ENCODE measurements around the gene ECHDC1.
"Not testable (repeated sequence)": the region's sequence is repeated elsewhere in the genome, so short reads cannot be mapped to it uniquely, and the experiment has no call there.

Gene ECHDC1

GRCh38 chr6:127342946-127343808, at the start of gene ECHDC1:
Gene ECHDC1 (minus strand): TSS chr6:127343609. CDS start chr6:127331028, 12,581 bp downstream.
- DNase-seq: no peak

- no peak for DNase-seq
These were observed 48.9 kb upstream of the ECHDC1 start for GRCh38 chr6:127392301-127392700.

GRCh38 chr6:127391094-127391953, 47.9 kb upstream of the ECHDC1 start:
- DNase-seq: no peak

- no peak for DNase-seq
These were observed 46.3 kb upstream of the ECHDC1 start for GRCh38 chr6:127389706-127390105.

GRCh38 chr6:127385668-127386430, 42.4 kb upstream of the ECHDC1 start:
- DNase-seq: no peak

GRCh38 chr6:127384848-127385247, 41.4 kb upstream of the ECHDC1 start:
- not testable (repeated sequence) for DNase-seq

- DNase-seq: no peak
These were observed 40.6 kb upstream of the ECHDC1 start for GRCh38 chr6:127383988-127384387.

GRCh38 chr6:127382413-127382812, 39.0 kb upstream of the ECHDC1 start:
- no peak for DNase-seq

GRCh38 chr6:127381384-127381783, 38.0 kb upstream of the ECHDC1 start:
- no peak for DNase-seq

- DNase-seq: no peak
These were observed 33.3 kb upstream of the ECHDC1 start for GRCh38 chr6:127376685-127377084.

GRCh38 chr6:127367023-127367375, 23.6 kb upstream of the ECHDC1 start:
- no peak for DNase-seq

GRCh38 chr6:127366282-127367022, 23.0 kb upstream of the ECHDC1 start:
- DNase-seq: no peak

- DNase-seq: no peak
These were observed 22.5 kb upstream of the ECHDC1 start for GRCh38 chr6:127365874-127366273.

- DNase-seq: no peak
These were observed 9.1 kb upstream of the ECHDC1 start for GRCh38 chr6:127352524-127352923.

- DNase-seq: no peak
These were observed 6.6 kb upstream of the ECHDC1 start for GRCh38 chr6:127349980-127350379.

GRCh38 chr6:127348028-127348661, 4.7 kb upstream of the ECHDC1 start:
- no peak for DNase-seq

GRCh38 chr6:127347178-127347577, 3.8 kb upstream of the ECHDC1 start:
- DNase-seq: no peak

- no peak for DNase-seq
These were observed 2.1 kb upstream of the ECHDC1 start for GRCh38 chr6:127345521-127345920.

- no peak for DNase-seq
These were observed 625 bp upstream of the ECHDC1 start for GRCh38 chr6:127343809-127344659.

GRCh38 chr6:127342296-127342945, 988 bp downstream of the ECHDC1 start:
- no peak for DNase-seq

All from NCI-H2081 treated with DMSO at 0.1 percent for 48 hours (cell line).